Ectodermal cell (in vitro differentiated cells): Measurements from ENCODE around the gene SMTN.

Source experiments
- H3K27ac ChIP-seq: 2 replicates; pipeline ENCODE4 v1.7.0; 2013; ENCODE audit warnings: mild to moderate bottlenecking, low read depth, low read length; ENCODE audit not compliant: insufficient read depth, poor library complexity, severe bottlenecking
- H3K27me3 ChIP-seq: 2 replicates; pipeline ENCODE4 v1.7.0; 2013; ENCODE audit warnings: mild to moderate bottlenecking, low read length; ENCODE audit not compliant: insufficient read depth, control insufficient read depth, poor library complexity, severe bottlenecking
- H3K36me3 ChIP-seq: one replicate; pipeline ENCODE4 v1.7.0; 2013; ENCODE audit warnings: low read length; ENCODE audit not compliant: control insufficient read depth, insufficient read depth
- H3K4me1 ChIP-seq: one replicate; pipeline ENCODE4 v1.7.0; 2013; ENCODE audit warnings: low read length; ENCODE audit not compliant: control insufficient read depth, insufficient read depth
- H3K4me3 ChIP-seq: 2 replicates; pipeline ENCODE4 v1.7.0; 2013; ENCODE audit warnings: low read depth, low read length, control low read depth; ENCODE audit not compliant: insufficient read depth
- H3K9me3 ChIP-seq: 2 replicates; pipeline ENCODE4 v1.7.0; 2013; ENCODE audit warnings: mild to moderate bottlenecking, low read length, moderate library complexity; ENCODE audit not compliant: control insufficient read depth
- WGBS, 2 experiments: methylation state at CpG; one replicate each; pipeline ENCODE4 v1.1.7; 2013; ENCODE audit warnings: missing lambda C conversion rate in 2 of 2; 5-methylcytosine and 5-hydroxymethylcytosine counted together

Gene SMTN

DNA sequence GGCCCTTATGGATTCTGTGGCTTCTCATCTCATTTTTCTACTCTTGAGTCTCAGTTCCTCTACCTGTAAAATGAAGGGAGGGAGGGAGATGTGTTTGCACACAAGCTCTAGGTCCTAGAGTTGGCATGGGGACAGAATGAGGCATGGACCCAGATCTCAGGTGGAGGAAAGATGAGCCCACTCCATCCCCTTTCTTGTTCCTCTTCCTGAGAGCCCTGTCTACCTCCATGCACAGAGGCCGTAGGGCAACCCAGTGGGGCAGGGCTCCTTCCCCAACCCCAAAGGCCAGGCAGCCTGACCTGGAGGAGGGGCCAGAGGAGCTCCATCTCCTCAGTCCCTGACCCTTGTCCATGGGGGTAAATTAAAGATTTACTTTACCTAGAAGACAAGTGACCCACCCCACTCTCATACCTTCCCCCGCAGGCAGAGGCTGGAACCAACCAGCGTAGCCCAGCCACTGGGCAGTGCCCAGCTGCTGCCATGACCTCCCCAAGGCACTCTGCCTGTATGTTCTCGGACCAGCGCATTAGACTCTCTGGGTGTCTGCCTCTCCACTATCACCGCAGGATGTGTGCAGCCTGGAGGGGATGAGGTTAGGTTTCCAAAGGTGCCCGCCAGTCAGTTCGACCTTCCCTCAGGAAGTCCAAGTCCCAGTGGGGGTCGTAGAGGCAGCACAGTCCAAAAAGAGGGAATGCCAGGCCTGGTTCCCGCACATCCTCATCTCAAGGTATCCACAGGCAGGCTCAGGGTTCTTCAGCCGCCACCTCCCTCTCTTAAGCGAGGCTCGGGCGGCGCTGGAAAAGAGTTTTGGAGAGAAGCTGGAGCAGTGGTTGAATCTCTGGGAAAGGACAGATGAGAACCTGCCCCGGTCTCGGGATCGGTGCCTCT is 3.0 kb downstream of the SMTN start:
- H3K9me3 ChIP-seq = no peaks in the 10 kb centered on the region
- peaks cover 9% of the 10 kb centered on the region for H3K27me3 ChIP-seq
- H3K27ac ChIP-seq = peak overlapping the region; percentile 64
- no peaks in the 10 kb centered on the region for H3K36me3 ChIP-seq
- WGBS, 2 experiments = 24 to 28% methylated on average over 18 of the region's 18 CpGs
- peaks cover 14% of the 10 kb centered on the region for H3K4me1 ChIP-seq
- peak overlapping the region; percentile 57 for H3K4me3 ChIP-seq

DNA sequence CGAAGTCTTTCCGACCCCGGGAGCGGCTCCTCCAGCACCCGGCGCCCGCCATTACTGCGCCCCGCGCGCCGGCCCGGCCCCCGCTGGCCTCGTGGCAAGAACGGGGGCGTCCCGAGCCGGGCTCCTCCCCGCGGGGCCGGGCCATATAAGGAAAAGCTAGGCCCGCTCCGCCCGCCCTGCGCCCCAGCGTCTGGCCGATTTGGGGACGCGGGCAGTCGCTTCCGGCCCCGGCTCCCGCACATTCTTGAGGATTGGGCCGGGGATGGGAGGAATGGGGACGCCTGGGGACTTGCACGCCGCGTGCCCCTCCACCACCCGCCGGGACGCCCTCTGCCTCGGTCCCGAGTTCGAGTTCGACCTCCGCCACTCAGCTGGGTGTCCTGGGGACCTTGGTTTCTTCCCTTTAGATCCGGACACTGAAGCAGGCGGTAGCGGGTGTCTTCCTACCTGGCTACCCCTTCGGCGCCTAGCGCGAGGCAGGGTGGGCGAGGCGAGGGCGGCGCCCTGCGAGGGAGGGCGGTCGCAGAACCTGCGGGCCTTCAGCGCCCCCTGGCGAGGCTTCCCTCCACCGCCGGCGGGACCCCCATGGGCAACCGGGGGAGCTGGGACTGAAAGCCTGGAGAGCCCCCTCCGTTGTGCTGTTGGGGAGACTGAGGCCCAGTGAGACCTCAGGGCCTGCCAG is 3.8 kb downstream of the SMTN start:
- 1% methylated on average over 69 of the region's 69 CpGs for WGBS, 2 experiments
- H3K9me3 ChIP-seq = no peaks in the 10 kb centered on the region
- peak overlapping the region; percentile 57 for H3K4me3 ChIP-seq
- H3K4me1 ChIP-seq = peaks cover 14% of the 10 kb centered on the region
- H3K27ac ChIP-seq = peak overlapping the region; percentile 64
- peaks cover 9% of the 10 kb centered on the region for H3K27me3 ChIP-seq
- H3K36me3 ChIP-seq = no peaks in the 10 kb centered on the region

- no peaks in the 10 kb centered on the region for H3K36me3 ChIP-seq
- 8 to 13% methylated on average over 13 of the region's 13 CpGs for WGBS, 2 experiments
- peak overlapping the region; percentile 64 for H3K27ac ChIP-seq
- H3K4me1 ChIP-seq = peaks cover 14% of the 10 kb centered on the region
- H3K4me3 ChIP-seq = peak overlapping the region; percentile 57
- peaks cover 9% of the 10 kb centered on the region for H3K27me3 ChIP-seq
- no peaks in the 10 kb centered on the region for H3K9me3 ChIP-seq
Observed at GRCh38 chr22:31085493-31085824, 4.3 kb downstream of the SMTN start.

GRCh38 chr22:31085928-31086327 is 4.8 kb downstream of the SMTN start:
- H3K27me3 ChIP-seq = peaks cover 9% of the 10 kb centered on the region
- H3K36me3 ChIP-seq = no peaks in the 10 kb centered on the region
- no peaks in the 10 kb centered on the region for H3K9me3 ChIP-seq
- H3K4me1 ChIP-seq = peaks cover 14% of the 10 kb centered on the region
- H3K27ac ChIP-seq = no peak overlapping the region
- no peak overlapping the region for H3K4me3 ChIP-seq
- 94 to 95% methylated on average over 3 of the region's 3 CpGs for WGBS, 2 experiments

DNA sequence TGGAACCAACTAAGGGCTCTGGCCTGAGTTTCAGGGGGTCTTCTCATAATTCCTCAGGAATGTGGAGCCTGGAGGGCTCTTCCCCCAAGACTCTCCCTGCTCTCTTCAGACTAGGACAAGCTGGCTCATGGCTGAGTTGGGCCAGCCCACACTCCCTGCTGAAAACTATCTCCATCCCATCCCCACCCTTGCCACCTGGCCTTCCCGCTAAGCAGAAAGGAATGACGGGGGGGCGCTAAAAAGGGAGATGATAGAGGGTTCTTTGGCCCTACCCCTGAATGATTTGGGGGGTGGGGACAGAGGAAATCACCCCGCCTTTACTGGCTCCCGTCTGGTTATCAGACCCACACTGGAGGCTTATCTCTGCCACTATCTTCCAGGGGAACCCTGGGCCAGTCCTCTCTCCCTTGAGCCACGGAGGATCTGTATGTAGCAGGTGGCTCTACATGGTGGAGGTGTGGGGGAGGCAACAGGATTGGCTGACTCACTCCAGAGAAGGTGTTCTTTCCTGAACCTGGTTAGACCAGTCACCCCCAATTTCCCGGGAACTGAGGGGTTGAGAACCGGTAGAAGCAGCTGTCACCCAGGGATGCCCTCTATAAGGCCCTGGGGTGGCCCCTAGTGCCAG is 5.7 kb downstream of the SMTN start:
- no peak overlapping the region for H3K4me3 ChIP-seq
- peaks cover 13% of the 10 kb centered on the region for H3K4me1 ChIP-seq
- H3K27me3 ChIP-seq = peaks cover 7% of the 10 kb centered on the region
- H3K36me3 ChIP-seq = no peaks in the 10 kb centered on the region
- no peak overlapping the region for H3K27ac ChIP-seq
- H3K9me3 ChIP-seq = no peaks in the 10 kb centered on the region
- 87 to 93% methylated on average over 8 of the region's 8 CpGs for WGBS, 2 experiments

GRCh38 chr22:31087744-31088215 is 6.7 kb downstream of the SMTN start:
- H3K36me3 ChIP-seq = no peaks in the 10 kb centered on the region
- H3K27ac ChIP-seq = no peak overlapping the region
- WGBS, 2 experiments = 95 to 96% methylated on average over 21 of the region's 21 CpGs
- H3K4me3 ChIP-seq = no peak overlapping the region
- H3K9me3 ChIP-seq = no peaks in the 10 kb centered on the region
- peaks cover 6% of the 10 kb centered on the region for H3K4me1 ChIP-seq
- no peaks in the 10 kb centered on the region for H3K27me3 ChIP-seq

DNA sequence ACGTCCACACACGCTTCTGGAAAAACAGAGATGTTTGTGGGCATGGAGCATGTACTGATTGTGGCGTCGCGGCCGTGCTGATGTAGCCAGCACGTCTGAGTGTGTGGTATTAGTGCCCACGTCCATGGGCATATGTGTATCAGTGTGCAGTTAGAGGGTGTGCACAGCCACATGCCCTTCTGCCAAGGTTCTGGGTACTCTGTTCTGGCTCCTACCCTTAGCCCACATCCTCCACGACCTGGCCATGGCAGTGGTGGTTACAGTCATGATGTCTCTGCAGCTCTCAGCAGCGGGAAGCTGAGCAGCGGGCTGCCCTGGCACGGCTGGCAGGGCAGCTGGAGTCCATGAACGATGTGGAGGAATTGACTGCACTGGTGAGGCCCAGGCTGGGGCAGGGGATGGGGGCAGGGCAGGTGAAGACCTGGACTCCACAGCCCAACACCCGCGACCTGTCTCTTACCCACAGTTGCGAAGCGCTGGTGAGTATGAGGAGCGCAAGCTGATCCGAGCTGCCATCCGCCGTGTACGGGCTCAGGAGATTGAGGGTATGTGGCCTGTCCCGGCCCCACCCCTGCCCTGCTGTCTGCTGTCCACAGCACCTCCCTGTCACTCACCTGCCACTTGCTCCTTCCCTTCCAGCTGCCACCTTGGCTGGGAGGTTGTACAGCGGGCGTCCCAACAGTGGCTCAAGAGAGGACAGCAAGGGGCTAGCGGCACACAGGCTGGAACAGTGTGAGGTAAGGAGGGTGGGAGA is 7.3 kb downstream of the SMTN start:
- no peak overlapping the region for H3K4me3 ChIP-seq
- peaks cover 6% of the 10 kb centered on the region for H3K4me1 ChIP-seq
- H3K27me3 ChIP-seq = no peaks in the 10 kb centered on the region
- no peaks in the 10 kb centered on the region for H3K36me3 ChIP-seq
- WGBS, 2 experiments = 95 to 96% methylated on average over 26 of the region's 26 CpGs
- H3K27ac ChIP-seq = no peak overlapping the region
- H3K9me3 ChIP-seq = no peaks in the 10 kb centered on the region

GRCh38 chr22:31089160-31090100 is 8.3 kb downstream of the SMTN start:
- H3K4me1 ChIP-seq = peaks cover 6% of the 10 kb centered on the region
- H3K4me3 ChIP-seq = no peak overlapping the region
- no peaks in the 10 kb centered on the region for H3K9me3 ChIP-seq
- 74 to 82% methylated on average over 9 of the region's 9 CpGs for WGBS, 2 experiments
- H3K27ac ChIP-seq = no peak overlapping the region
- H3K27me3 ChIP-seq = no peaks in the 10 kb centered on the region
- no peaks in the 10 kb centered on the region for H3K36me3 ChIP-seq
